GM19240 (cell line): Measurements from ENCODE around the gene SLC1A5.
"Not testable (repeated sequence)": the region's sequence is repeated elsewhere in the genome, so short reads cannot be mapped to it uniquely, and the experiment has no call there.

Experiments
- DNase-seq: peaks from one replicate; pipeline ENCODE4 v3.0.0; 2011; ENCODE audit warnings: low spot score; ENCODE audit not compliant: insufficient read length

SLC1A5 gene

DNA sequence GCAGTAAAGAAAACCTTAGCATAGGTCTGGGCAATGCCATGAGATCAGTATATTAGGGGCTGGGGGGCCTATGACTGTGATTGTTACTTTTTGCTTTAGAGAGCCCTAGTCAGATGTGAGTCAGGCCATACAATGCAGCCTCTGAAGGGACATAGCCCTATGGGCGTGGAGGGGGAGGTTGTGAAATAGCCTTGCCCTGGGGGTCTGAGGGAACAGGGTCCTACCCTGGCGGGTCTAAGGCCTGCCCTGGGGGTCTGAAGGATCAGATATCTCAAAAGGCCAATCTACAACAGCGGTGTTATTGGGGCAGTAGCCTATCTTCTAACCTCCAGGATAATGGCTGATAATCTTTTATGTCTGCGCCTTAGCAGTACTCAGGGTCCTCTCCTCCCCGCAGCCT is 13.8 kb upstream of the SLC1A5 start:
- no peak for DNase-seq

DNA sequence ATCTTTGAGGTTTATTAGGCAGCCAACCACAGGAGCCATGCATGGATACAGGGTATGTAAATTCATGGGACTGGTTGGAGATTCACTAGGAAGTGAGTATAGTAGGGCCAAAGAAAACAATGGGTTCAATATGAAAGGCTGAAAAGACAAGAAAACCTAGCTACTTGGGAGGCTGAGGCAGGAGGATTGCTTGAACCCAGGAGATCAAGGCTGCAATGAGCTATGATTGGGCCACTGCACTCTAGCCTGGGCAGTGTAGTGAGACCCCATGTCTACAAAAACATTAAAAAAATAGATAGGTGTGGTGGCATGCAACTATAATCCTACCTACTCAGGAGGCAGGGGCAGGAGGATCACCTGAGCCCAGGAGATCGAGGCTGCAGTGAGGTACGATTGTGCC is 10.3 kb upstream of the SLC1A5 start:
- no peak for DNase-seq

GRCh38 chr19:46797881-46798280 is 9.5 kb upstream of the SLC1A5 start:
- DNase-seq: no peak

- no peak for DNase-seq
Measured at GRCh38 chr19:46791944-46792343, 3.5 kb upstream of the SLC1A5 start.

DNA sequence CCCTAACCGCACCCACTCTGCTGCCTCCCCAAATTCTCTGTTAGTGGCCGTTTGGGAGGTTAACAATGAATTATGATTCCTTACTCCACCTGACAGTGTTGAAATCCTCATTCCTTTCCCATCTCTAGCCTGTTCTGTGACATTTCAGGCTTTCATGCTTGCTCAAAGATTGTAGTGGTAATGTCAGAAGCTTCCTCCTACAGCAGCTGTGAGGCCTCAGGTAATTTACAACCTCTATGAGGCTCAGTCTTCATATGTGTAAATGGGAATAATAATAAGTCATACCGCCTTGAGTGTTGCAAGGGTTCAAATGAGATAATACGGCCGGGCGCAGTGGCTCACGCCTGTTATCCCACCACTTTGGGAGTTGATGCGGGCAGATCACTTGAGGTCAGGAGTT is 977 bp upstream of the SLC1A5 start:
- no peak for DNase-seq

GRCh38 chr19:46788968-46789338 is 559 bp upstream of the SLC1A5 start:
- DNase-seq: no peak

GRCh38 chr19:46787331-46788261 is 798 bp downstream of the SLC1A5 start:
- DNase-seq: no peak

GRCh38 chr19:46787040-46787330 is 1.4 kb downstream of the SLC1A5 start:
- DNase-seq: no peak

GRCh38 chr19:46786236-46787039 is 2.0 kb downstream of the SLC1A5 start:
- peak; percentile 71 for DNase-seq

DNA sequence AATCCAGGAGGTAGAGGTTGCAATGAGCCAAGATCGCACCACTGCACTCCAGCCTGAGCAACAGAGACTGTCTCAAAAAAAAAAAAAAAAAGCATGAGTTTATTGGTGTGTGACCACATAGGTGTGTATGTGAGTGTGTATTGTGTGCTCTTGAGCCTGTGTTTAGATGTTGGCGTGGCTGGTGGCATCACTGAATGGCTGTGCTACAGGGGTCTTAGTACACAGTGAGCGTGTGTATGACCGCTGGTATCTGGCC is 2.5 kb downstream of the SLC1A5 start:
- no peak for DNase-seq

DNA sequence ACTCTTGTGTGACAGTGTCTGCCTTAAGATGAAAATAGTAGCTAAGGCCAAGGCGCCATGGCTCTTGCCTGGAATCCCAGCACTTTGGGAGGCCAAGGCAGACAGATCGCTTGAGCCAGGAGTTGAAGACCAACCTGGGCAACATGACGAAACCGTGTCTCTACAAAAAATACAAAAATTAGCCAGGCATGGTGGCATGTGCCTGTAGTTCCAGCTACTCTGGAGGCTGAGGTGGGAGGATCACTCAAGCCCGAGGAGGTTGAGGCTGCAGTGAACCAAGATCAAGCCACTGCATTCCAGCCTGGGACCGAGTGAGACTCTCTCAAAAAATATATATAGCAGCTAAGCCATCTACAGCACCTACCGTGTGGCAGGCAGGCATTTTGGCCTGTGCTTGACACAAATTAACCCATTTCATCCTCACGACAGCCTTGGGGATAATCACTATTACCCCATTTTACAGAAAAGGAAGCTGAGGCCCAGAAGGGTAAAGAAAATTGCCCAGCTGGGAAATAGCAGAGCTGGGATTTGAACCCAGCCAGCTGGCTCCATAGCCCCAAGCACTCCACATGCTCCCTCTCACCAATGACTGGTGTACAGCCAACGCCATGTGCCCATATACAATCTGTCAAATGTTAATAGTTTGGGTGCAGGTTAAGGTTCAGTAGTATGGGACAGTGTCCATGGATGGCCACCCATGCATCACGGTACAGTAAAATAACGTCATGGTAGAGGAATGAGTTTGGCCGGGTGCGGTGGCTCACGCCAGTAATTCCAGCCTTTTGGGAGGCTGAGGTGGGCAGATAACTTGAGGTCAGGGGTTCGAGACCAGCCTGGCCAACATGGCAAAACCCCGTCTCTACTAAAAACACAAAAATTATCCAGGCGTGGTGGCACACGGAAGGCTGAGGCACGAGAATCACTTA is 3.1 kb downstream of the SLC1A5 start:
- DNase-seq: no peak

DNA sequence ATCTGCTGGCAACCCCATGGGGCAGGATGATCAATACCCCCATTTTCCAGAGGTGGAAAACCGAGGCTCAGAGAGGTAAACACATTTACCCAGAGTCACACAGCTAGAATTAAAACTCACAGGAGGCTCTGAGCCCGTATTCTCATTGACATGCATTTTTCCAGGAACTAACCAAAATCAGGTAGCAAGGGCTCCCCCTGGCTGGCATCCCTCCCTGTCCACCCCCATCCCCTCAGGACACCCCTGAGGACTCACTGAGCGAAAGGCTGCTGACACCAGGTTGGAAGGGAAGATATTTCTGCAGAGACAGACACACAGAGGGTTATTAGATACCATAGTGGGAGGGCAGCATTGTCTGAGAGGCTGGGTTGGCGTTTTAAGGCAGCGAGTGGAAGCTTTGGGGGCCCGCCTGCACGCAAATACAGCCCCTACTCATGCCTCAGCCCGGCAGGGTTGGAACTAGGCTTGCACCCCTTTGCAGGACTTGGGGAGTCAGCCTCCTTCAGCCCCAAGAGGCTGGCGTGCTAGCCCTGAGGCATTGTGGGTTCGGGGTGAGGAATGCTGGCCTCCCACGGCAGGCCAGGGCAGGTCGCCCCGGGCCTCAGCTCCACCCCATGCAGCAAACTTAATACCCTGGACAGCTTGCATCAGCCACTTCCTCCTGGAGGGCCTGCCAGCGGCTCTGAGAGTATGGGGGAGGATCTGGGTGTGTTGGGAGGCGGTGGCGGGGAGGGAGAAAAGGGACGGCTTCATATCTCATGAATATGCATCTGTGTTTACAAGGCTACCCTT is 3.9 kb downstream of the SLC1A5 start:
- DNase-seq: peak; percentile 78

DNA sequence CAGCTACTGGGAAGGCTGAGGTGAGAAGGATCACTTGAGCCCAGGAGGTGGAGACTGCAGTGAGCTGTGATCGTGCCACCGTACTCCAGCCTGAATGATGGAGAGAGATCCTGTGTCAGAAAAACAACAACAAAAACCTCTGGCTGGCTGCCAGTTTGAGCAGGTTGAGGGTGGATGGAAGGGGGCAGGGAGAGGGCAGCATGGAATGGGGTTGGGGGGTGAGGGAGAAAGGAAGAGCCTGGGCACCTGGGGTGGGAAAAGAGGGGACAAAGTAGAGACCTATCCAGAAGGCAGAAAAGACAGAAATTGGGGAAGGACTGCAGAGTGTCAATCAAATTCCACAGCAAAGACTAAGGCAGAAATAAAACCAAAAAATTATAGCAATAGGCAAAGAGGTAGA is 4.7 kb downstream of the SLC1A5 start:
- DNase-seq: no peak

GRCh38 chr19:46782355-46783019 is 5.9 kb downstream of the SLC1A5 start:
- no peak for DNase-seq

- DNase-seq: not testable (repeated sequence)
Measured at GRCh38 chr19:46777956-46778645, 10.3 kb downstream of the SLC1A5 start.

GRCh38 chr19:46776927-46777911 is 11.2 kb downstream of the SLC1A5 start:
- no peak for DNase-seq

DNA sequence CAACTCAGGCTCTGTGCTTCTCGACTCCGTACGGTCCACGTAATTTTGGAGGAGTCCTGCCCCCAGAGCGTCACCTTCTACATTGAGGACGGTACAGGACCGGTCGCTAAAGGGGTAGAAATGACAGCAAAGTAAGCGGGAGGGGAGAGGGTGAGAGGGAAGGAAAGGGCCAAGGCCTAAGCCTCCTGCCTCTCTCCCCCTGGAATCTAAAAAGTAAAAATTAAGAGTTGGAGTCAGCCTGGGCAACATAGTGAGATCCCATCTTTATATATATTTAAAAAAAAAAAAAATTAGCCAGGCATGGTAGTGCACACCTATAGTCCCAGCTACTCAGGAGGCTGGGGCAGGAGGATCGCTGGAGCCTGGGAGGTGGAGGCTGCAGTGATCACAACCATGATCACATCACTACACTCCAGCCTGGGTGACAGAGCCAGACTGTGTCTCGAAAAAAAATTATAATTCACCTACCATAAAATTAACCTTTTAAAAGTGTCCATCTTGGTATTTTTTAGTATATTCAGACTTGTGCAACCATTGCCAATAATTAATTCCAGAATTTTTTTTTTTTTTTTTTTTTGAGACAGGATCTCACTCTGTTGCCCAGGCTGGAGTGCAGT is 12.6 kb downstream of the SLC1A5 start:
- DNase-seq: no peak

- DNase-seq: no peak
Measured at GRCh38 chr19:46773018-46773399, 15.4 kb downstream of the SLC1A5 start.
